Measurements from ENCODE around the gene MFNG. TPM values are rescaled to one million over a fixed set of nuclear protein-coding genes. Genes with fewer than 3 reads are reported as not detected.
"Not testable (repeated sequence)": the region's sequence is repeated elsewhere in the genome, so short reads cannot be mapped to it uniquely, and the experiment has no call there.

MFNG gene, protein sequence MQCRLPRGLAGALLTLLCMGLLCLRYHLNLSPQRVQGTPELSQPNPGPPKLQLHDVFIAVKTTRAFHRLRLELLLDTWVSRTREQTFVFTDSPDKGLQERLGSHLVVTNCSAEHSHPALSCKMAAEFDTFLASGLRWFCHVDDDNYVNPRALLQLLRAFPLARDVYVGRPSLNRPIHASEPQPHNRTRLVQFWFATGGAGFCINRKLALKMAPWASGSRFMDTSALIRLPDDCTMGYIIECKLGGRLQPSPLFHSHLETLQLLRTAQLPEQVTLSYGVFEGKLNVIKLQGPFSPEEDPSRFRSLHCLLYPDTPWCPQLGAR
- 33.6 TPM for total RNA-seq
- long read RNA-seq, transcript MFNG-201 (8 exons, 2,088 nt): major isoform, 163 of 234 reads
- long read RNA-seq, partial matches to known transcripts: 8 of 234 reads
- long read RNA-seq, other reads (novel, unspliced or antisense): 62 of 234 reads

DNA sequence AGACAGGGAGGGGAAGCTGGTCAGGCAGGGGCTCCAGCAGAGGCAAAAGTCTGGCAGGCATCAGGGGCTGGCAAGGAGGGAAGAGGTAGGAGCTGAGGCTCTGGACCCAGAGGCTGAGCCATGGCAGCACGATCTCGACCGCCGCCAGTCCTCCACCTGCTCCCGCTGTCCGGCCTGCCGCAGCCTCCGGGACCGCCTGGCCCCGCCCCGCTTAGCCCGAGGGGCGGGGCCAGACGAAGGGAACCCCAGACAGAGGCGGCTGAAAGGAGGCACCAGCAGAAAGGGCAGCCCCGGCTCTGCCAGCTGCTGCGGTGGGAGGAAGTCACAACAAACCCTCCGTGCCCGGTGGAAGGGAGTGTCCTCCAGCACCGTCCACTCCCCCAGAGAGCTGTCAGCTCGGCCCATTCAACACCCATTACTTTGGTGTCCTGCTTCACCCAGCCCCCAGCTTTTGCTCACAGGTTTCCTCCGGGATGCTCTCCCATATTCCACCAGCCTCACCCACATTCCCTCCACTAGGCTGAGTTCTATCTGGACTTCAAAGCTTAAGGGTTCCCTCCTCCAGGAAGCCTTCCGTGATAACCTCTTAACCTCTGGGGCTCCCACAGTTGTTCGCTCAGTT, at the start of gene MFNG:
Gene MFNG (minus strand): TSS at position 161 of the 622 bp plus-strand sequence. CDS start 207 bp downstream, outside the sequence.
- DNase-seq (ENCODE audit: low spot score): no peak

DNA sequence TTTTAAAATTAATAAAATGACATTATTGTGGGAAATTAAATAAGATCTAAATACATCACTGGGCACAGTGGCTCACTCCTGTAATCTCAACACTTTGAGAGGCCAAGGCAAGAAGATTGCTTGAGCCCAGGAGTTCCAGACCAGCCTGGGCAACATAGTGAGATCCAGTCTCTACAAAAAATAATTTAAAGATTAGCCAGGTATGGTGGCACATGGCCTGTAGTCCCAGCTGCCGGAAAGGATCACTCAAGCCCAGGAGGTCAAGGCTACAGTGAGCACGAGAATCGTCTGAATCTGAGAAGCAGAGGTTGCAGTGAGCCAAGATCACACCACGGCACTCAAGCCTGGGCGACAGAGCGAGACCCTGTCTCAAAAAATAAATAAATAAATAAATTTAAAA, 49.0 kb upstream of the MFNG start:
- no peak for DNase-seq (ENCODE audit: low spot score)

DNA sequence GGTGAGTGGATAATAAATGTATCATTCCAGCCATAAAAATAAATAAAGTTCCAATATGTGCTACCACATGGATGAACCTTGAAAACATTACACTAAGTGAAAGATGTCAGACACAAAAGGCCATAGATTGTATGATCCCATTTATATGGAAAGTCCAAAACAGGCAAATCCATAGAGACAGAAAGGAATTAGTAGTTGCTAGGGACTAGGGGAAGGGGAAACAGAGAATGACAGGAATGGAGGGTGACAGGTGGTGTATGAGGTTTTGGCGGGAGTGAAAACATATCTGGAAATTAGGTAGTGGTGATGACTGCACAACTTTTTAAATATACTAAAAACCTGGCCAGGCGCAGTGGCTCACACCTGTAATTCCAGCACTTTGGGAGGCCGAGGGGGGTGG, 48.3 kb upstream of the MFNG start:
- DNase-seq (ENCODE audit: low spot score): no peak

DNA sequence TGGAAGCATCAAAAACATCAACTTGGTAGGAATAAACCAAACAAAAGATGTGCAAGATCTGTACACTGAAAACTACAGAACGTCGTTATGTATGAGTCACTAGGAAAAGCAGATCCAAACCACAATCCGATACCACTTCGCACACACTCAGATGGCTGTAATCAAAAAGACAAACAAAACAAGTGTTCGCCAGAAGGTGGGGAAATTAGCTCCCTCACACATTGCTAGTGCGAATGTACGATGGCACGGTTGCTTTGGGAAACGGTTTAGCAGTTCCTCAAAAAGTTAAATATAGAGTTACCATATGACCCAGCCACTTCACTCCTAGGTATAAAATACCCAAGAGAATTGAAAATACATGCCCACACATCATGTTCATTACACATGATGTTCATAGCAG, 47.8 kb upstream of the MFNG start:
- no peak for DNase-seq (ENCODE audit: low spot score)

DNA sequence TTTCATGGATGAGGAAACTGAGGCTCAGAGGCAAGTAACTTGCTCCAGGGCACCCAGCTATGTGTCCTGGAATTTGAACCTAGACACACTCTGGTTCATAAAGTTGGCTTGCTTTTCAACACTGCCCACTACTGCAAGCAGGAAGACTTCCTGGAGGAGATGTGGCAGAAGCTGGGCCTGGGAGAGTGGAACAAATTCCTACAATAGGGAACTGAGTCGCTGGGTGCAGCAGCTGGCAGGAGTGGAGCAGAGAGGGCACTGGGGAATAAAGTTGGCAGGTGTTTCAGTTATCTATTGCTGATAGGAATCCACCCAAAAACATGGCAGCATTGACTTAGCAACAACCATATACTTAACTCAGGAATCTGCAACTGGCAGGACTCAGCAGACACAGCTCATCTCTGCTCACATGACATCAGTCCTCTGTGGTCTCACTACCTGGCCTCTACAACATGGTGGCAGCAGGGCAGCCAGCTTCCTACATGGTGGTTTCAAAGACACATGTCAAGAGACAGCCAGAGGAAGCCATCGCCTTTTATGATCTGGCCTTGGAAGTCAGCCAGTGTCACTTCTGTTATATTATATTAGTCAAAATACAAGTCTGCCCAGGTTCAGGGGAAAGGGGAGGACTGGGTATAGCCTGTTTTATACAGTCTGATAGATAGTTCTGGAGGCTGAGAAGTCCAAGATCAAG, 43.6 kb upstream of the MFNG start:
- DNase-seq (ENCODE audit: low spot score): no peak

DNA sequence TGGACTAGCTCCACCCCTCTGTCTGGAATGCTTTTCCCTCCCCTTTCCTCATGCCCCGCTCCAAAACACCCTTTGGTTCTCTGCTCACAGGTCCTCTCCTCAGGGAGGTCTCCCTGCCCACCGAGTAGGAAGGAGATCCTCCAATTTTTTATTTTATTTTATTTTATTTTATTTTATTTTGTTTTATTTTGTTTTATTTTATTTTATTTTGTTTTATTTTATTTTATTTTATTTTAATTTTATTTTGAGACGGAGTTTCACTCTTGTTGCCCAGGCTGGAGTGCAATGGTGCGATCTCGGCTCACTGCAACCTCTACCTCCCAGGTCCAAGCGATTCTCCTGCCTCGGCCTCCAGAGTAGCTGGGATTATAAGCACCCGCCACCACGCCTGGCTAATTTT, 41.8 kb upstream of the MFNG start:
- not testable (repeated sequence) for DNase-seq (ENCODE audit: low spot score)

DNA sequence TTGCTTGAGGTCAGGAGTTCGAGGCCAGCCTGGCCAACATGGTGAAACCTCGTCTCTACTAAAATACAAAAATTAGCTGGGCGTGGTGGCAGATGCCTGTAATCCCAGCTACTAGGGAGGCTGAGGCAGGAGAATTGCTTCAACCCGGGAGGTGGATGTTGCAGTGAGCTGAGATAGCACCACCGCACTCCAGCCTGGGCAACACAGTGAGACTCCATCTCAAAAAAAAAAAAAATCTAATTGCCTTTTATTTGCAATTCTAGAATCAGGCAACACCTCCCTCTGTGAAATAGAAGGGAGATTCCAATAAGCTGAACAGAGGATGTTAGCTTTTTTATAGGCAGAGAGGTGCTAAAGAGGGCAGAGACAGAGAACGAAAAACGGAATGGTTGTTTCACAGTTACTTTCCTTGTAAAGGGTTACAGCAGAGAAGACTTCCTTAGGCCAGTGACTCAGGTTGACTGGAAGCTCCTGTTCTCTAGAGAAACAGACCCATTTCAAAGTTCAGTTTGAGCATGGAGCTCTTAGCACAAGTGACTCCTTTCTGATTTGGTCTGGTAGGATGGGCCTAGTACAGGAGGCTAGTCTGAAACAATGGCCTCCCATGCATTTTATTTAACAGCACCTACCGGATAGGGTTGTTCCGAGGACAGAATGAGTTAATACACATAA, 41.0 kb upstream of the MFNG start:
- DNase-seq (ENCODE audit: low spot score): not testable (repeated sequence)

DNA sequence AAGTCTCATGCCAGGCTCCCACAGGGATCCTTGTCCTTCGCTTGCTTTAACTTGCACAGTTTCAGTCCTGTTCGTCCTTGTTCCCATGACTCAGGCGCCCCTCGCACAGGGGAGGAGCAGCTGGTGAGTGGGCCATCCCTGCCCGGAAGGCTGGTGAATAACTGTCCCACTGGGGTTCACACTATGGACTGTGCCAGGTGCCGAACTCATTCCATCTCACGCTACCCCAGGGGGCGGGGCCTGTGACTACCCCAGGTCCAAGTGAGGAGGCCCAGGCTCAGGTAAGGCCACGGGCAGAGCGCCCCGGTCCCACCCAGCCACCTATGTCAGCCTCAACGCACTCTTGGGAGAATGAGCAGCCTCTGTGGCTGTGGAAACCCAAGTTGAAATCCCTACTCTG, 40.2 kb upstream of the MFNG start:
- no peak for DNase-seq (ENCODE audit: low spot score)

DNA sequence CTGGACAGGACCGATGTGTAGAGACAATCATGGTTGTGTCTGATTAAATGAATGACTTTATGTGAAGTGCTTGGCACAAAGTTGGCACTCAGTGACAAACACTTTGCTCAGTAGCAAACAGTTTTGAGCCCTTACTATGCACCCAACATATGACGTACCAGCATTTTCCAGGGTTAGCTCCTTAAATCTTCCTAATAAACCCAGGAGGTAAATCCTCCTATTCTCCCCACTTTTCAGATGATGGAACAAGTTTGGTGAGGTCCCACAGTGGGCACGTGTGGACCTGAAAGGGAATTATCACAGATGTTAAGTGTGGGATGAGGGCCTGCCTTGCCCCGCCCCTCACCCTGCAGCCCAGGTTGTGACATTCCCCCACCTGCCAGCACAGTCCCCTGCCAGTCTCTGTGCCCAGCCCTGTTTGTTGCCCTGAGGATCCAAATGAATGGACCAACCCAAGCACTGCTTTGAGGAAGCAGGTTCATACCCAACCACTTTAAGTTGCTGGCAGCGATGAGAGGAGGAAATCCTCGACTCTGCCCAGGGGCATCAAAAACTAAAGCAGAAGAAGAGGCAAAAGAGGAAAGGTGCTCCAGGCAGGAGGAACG, 39.7 kb upstream of the MFNG start:
- DNase-seq (ENCODE audit: low spot score): no peak

DNA sequence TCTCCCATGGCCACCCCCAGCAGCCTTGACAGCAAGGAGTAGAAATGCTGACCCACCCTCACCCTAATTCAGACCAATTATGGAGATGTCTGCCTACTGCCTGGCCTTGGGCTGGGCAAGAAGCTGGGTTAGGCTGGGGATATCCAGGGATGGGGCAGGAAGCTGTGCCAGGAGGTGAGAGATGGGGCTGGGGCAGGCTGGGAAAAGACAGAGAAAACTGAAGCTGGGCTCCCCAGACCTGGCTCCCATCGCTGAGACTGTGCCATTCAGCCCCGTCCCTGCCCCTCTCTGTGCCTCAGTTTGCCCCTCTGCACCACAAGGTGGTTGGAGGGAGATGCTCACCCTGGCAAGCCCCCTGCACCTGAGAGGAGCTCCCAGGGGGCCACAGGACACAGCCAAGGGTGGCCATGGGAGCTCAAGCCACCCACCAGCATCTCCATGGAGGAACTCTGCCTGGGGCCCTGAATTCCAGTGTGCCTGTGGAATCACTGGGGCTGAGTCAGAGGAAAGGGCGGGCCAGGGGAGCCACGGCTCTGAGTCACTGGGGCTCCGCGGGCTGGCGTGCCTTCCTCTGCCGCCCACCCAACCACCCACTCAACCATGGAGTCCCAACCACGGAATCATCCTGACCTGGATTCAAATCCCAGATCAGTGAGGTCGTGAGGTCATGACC, 39.0 kb upstream of the MFNG start:
- DNase-seq (ENCODE audit: low spot score): no peak

DNA sequence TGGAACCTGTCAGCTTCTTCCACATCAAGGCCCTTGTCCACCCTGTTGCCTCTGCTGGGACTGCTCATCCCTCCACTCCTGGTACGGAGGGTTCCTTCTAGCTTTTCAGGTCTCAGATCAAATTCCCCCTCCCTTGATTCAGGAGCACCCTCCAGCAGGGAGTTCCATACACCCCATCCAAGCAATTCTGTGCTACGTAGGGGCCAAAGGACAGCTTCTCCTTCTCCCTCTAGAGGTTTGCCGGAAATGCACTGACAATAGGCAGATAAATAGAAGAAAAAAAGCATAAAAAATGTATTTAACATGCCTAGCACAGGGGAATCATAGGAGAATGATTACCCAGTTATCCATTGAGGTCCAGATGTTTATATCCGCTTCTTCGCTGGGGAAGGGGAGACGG, 36.3 kb upstream of the MFNG start:
- no peak for DNase-seq (ENCODE audit: low spot score)

DNA sequence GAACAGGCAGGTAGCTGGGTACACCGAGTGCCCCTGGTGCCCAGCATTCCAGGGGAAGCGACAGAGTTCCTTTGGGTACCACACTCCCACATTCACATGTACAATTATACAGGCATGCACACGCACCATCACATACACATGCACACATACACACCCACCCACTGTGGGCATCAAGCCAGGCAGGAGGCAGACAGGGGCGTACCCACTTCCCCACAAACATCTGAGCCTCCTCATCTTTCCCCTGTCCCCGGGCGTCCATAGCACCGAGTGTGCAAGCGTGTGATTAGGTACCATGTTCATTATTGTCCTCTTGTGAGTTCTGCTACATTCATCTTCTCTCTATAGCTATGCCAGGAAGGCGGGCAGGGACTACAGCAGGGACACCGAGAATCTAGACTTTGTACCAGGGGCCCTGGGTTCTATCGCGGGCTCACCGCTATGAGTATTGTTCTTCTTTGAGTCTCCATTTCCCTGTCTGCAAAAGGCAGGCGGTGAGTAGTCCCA, 35.1 kb upstream of the MFNG start:
- no peak for DNase-seq (ENCODE audit: low spot score)

DNA sequence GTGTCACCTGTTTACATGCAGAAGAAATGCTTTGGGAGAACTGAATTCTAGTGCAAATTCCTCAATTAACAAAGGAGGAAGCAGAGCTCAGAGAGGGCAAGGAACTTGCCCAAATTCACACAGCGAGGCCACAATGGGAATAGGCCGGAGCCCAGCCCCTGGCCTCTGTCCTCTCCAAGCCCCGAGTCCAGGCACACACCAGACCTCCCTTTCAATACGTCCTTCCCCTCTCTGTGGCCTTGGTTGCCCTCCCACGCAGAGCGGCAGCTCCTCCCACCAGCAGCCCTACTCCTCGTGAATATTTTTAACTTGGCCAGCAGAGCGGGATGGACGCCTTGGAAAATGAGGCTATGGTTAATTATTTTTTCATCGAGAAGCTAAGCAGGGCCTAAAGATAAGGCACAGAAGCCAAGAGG, 34.6 kb upstream of the MFNG start:
- no peak for DNase-seq (ENCODE audit: low spot score)

DNA sequence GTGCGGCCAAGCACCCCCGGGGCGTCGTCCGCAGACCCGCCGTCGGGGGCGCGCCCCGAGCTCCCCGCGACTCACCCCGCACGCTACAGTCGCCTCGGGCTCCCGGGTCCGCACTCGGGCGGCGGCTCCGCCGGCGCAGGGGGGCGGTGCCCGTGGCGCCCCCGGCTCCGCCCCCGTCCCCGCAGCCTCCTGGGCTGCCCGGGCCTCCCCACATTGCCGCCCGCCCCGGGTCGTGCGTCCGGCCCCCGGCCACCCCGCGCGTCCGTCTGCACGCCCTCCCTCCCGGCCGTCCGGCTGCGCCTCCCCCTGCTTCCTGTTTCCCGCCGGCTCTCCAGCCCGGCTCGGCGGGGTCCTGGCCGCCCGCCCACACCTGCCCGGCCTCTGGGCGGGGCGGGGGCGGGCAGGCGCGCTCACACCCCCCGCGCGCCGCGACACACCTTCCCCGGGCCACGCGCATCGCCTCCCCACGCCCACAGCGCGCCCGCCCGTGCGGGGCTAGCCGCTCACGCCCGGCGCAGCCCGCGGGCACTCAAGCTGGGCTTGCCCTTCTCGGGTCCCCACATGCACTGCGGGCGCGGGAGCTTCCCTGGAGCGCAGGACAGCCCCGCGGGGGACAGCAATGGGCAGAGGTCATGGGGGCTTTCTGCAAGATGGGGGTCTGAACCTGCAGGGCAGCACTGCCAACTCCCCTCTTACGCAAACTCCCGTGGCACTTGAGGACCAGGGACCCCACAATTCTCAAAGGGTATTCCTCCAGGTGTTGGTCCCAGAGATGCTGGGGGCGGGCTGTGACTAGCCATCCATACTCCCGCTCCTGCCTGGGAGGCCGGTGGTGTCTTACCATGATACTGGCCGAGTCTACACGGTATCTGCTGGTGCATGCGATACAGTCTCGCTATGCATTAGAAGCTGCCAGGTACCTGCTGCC, 33.3 kb upstream of the MFNG start, which contains the start of gene CARD10:
Gene CARD10 (minus strand): TSS at position 148 of the 928 bp plus-strand sequence. CDS start 215 bp downstream, outside the sequence.
- no peak for DNase-seq (ENCODE audit: low spot score)

DNA sequence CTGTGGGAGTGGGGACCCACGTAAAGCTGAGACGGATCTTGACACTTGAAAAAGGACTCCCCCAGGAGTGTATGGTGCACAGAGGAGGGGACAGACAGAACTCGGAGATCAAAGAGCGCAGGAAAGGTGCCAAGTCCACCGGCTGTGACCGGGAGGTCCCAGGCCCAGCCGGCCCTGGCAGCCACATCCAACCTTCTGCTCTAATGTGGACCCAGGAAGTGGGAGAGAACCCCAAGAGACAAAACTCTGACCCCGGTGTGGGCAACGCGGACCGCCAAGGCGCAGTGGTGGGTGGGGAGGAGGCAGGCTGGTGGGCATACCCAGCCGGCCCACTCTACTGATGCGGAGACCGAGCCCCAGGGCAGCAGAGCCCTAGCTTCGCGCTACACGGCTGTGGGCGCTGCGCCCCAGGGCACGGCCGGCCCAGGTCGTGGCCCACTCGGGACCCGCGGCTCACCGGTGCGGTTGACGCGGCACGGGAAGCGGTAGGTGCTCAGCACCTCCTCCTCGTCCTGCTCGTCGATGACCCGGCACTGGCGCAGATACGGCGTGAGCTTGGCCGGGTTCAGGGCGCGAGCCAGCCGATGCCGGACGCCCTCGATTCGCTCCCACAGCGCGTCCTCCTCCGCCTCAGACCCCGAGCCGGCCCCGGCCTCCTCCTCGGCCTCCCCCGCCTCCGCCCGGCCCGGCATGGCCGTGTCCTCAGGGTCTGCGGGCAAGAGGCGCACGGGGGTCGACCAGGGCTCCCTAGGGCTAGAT, 32.5 kb upstream of the MFNG start:
- DNase-seq (ENCODE audit: low spot score): no peak

DNA sequence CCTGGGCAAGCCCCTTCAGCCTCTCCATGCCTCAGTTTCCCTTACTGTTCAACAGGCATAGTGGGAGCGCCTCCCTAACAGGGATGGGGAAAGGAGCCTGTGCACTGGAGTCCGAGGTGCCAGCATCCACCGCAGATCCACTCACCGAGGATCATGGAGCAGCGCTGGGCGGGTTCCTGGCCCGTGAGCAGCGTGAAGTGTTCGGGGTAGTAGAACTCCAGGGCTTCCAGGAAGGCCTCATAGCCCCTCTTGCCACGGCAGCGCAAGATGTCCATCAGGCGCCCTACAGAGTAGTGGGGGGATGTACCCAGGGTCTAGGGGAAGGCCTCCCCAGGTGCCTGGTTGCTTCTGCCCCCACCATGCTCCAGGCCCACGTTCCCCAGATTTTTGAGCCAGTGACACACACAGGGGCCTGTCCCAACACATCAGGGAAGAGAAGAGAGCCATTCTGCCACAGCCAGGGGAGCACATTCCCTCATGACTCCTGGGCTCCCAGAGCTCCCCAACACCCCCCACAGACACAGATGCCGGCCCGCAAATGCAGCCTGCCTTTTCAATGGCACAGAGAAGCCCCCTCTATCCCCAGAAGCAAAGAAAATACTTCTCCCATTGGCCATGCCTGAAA, 31.8 kb upstream of the MFNG start:
- DNase-seq (ENCODE audit: low spot score): no peak

DNA sequence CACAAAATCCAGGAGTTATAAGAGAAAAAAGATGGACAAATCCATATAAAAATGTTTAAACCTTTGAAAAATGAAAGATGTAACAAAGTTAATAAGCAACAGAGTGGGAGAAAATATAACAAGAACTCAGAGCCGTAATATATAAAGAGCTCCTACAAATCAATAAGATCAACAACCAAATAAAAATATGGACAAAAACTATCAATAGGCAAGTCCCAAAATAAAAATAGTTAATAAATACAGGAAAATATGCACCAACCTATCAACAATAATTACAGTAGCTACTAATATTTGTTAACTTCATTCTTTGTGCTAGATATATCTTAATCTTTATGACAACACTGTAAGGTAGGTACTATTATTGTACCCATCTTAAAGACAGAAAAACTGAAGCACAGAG, 30.3 kb upstream of the MFNG start:
- no peak for DNase-seq (ENCODE audit: low spot score)

DNA sequence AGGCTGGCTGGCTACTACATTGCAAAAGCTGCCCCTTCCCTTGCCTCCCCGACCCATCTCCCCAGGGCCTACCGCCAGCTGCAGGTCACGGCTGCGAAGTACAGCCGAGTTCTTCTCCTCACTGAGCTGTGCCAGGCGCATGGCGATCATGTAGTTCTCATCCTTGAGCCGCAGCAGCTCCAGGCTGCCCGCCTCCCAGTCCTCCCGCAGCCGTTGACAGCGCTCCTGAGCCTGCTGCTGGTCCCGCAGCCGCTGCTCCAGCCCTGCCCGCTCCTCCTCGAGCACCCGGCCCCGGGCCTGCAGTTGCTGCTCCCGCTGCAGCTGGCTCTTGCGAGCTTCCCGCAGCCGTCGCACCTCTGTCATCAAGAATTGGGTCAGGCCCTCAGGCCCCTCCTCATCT, 29.7 kb upstream of the MFNG start:
- no peak for DNase-seq (ENCODE audit: low spot score)
